GM18498 (cell line): Measurements from ENCODE around the gene LRMDA.

ENCODE experiments used
- ATAC-seq: cut with Tn5 transposase; IDR thresholded peaks from one replicate; pipeline ENCODE4 v1.9.1; 2021; ENCODE audit warnings: mild to moderate bottlenecking, moderate library complexity; ENCODE audit not compliant: unreplicated experiment

Gene LRMDA

GRCh38 chr10:75418712-75419111, 12.7 kb upstream of the LRMDA start:
- ATAC-seq: no peak

DNA sequence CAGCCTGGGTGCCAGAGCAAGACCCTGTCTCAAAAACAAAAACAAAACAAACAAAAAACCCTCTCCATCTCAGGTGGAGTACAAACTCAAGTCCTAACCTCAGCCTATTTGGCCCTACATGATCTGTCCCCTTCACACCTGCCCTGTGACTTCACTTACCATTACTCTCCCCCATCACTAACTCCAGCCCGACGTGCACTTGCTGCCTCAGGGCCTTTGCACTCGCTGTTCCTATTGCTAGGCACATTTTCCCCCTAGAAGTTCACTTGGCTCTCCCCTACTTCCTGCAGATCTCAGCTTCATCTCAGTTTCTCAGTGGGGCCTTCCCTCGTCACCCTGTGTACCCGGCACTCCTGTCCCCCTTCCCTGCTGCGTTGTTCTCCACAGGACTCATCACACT, 8.5 kb upstream of the LRMDA start:
- no peak for ATAC-seq

GRCh38 chr10:75424571-75424970, 6.9 kb upstream of the LRMDA start:
- ATAC-seq: no peak

DNA sequence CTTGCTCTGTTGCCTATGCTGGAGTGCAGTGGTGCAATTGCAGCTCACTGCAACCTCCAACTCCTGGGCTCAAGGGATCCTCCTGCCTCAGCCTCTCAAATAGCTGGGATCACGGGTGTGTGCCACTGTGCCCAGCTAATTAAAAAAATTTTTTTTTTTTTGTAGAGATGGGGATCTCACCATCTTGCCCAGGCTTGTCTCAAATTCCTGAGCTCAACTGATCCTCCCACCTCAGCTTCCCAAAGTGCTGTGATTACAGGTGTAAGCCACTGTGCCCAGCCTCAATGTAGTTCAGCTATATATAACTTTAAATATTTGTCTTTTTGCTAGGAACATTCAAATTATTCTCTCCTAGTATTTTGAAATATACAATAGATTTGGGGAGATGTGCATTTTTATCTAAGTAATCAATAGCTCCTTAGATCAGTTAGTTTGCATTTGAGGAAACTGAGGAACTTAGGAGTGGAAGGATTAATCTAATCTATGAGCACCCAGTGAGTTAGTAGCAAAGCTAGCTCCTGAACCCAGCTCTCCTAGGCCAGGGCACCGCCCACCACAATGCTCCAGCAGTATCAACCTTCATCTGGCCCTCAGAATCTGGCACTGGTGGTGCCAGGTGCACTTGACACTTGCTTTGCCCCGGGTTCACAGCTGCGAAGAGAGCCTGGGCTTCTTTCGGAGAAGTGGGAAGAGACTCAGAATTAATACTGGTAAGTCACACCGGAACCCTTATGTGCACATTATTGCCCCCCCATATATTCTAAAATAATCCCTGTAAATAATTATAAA, 5.9 kb upstream of the LRMDA start:
- no peak for ATAC-seq

DNA sequence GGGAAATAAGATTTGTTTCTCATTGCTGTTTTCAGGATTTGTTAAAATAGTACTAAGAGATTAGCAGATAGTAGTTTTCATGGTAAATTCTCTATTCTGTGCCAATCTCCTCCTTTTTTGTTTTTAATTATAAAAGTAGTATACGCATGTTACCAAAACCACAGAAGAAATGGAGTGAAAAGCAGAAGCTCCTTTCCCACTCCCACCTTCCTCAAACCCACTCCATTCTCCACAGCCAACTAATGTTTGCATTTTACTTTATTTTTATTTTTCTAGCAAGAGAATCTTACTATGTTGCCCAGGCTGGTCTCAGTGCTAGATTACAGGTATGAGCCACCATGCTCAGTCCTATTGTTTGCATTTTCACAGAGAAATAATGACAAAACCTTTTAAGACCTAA, 4.5 kb upstream of the LRMDA start:
- ATAC-seq: no peak

GRCh38 chr10:75427951-75428350, 3.5 kb upstream of the LRMDA start:
- no peak for ATAC-seq

DNA sequence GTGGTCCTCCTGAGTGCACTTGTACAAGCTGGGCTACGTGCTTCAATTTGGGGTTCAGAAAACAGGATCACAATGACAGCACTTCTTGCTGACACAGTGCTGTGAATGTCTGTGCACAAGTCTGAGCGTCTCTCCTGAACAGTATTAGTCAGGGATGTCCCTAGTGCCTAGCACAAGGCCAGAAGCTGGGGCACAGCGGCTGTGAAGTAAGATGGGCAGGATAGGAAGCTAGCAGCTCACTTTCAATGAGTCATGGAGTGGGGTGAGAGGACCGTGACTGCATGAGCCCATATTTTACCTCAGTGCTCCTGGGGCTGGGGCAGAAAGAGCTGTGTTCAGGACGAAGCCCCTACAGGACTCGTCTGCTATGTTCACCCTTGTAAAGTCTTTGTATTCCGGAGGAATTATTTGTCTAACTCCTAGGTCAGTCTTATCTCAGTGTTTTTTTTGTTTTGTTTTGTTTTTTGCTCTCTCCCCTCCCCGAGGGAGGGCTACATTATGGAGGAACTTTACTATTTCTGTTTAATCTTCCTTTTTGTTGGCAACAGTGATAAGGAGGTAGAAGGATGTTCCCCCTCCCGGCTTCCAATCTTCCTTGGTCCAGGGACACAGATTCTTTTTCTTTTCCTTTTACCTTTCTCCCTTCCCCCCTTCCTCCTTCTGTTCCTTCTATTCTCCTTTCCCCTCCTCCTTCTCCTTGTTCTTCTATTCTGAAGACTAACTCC, 2.8 kb upstream of the LRMDA start:
- no peak for ATAC-seq

GRCh38 chr10:75429159-75429827, 2.1 kb upstream of the LRMDA start:
- no peak for ATAC-seq

DNA sequence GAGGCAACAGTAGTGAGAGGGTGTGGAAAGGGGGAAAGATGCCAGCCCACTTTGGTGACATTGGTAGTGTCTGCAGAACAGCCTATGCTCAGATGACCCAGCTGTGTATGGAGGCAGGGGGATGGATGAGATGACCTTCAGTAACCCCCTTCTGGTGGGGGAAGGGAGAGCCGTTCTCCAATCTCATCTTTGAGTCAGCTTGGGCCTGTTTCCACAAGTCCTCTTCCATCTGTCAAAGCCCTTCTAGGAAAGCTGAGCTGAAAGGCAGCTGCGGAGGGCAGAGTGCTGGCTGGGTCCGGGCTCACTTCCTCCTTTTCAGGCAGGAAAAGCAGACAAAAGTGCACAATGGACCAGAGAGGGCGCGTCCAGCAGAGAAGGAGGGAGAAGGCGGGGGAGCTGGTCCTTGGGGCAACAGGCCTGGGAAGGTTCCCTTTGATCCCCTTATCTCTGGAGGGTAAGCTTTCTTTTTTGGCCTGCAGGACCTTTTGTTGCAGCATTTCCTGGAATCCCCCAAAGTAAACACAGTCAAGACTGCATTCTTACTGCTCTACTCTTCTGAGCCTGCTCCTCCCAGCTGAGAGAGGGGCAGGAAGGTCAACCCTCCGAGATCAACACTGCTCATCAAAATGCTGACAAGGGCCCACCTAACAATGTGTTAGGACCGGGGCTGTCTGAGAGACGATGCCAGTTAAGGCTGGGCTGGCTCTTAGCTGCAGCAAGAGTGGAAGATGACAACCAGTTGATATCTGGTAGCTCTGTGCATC, 1.2 kb upstream of the LRMDA start:
- ATAC-seq: no peak

- no peak for ATAC-seq
Measured at GRCh38 chr10:75432176-75432575, 752 bp downstream of the LRMDA start.

- ATAC-seq: no peak
Measured at GRCh38 chr10:75432763-75433162, 1.3 kb downstream of the LRMDA start.

GRCh38 chr10:75433216-75433615, 1.8 kb downstream of the LRMDA start:
- ATAC-seq: no peak

DNA sequence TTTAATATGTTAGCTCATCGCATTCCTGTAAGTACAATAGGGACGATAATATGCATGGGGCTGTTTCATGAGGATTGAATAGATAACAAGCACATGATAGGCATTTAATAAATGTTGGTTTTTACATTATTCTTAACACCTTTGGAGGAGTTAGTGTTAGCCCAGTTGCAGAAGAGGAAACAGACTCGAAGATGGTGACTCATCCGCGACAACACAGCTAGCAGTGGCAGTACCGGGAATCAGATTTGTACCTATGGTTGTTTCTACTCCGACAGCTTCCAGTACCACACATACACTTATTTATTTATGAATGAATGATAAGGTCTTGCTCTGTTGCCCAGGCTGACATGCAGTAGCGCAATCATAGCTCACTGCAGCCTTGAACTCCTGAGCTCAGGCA, 2.9 kb downstream of the LRMDA start:
- ATAC-seq: no peak

DNA sequence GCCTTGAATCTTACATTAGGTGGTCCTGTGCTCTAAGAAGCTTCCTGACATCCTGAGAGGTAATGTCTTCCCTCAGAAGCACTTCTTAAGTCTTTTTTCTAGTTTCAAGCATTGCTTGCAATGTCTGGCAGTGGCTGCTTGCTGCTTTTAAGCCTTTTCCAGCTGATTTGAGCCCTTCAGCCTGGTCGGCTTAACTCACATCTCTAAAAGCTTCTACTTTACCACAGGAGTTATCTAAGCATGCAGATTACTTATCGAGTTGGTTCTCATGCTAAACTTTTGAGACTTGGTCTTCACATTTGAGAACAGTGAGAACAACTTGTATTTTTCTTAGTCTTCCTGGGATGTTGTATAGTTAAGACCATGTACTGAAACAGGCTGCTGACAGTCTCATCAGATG, 3.9 kb downstream of the LRMDA start:
- no peak for ATAC-seq

DNA sequence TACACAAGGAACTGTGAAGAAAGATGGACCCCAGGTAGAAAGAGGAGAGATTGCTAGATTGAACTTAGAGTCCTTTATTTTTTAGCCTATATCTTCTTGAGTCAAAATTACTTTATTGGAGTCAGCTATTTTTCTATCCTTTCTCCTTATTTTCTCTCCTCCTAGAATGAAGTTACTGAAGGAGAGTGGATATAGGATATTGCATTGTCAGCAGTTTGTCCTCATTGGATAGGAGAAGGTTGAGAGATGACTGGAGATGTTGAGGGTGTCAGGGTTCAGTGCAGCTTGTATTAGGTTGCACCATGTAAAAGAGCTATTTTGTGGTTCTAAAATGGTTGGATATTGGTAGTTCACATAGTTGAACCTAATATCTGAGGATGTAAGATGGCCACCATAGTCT, 5.5 kb downstream of the LRMDA start:
- ATAC-seq: no peak

GRCh38 chr10:75437693-75438092, 6.3 kb downstream of the LRMDA start:
- no peak for ATAC-seq

- no peak for ATAC-seq
Measured at GRCh38 chr10:75438275-75438674, 6.9 kb downstream of the LRMDA start.

GRCh38 chr10:75439811-75440210, 8.4 kb downstream of the LRMDA start:
- ATAC-seq: no peak

- no peak for ATAC-seq
Measured at GRCh38 chr10:75440271-75440793, 8.9 kb downstream of the LRMDA start.

GRCh38 chr10:75441196-75441595, 9.8 kb downstream of the LRMDA start:
- no peak for ATAC-seq

DNA sequence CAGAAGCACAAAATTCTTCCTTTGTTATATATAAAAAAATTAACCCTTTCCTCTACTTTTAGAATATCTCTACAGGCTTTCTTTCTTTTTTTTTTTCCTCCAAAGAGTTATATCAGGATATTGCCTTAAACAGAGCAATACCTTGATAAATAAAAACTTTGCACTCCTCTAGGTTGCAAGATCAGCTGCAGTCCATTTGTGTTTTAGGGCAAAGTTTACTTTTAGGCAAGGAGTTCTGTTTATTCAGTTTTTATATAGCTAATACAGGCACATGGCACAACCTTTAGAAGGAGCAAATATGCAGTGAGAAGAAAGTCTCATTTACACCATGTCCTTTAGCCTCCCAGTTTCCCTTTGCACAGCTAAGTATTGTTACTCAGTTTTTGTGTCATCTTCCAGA, 10.3 kb downstream of the LRMDA start:
- ATAC-seq: no peak
